Stimulated activated CD8-positive, alpha-beta memory T cell treated with anti-CD3 and anti-CD28 coated beads, Interleukin-15, amount 100 ng/mL, for 24 hours (primary cell): Measurements from ENCODE around the gene GALNT17.

Experiments
- DNase-seq: peaks from one replicate; pipeline ENCODE4 v3.0.0-alpha.2; 2020; ENCODE audit warnings: low read depth

Gene GALNT17

GRCh38 chr7:71132127-71132376 is at the start of gene GALNT17:
Gene GALNT17, plus strand, starts transcription at chr7:71132144.
- no peak for DNase-seq

GRCh38 chr7:71095266-71095860 is 36.6 kb upstream of the GALNT17 start:
- DNase-seq, result no peak

- no peak for DNase-seq
Observed at GRCh38 chr7:71096351-71096750, 35.6 kb upstream of the GALNT17 start.

GRCh38 chr7:71106226-71106625 is 25.7 kb upstream of the GALNT17 start:
- no peak for DNase-seq

- no peak for DNase-seq
Observed at GRCh38 chr7:71112436-71112835, 19.5 kb upstream of the GALNT17 start.

GRCh38 chr7:71120096-71120495 is 11.8 kb upstream of the GALNT17 start:
- no peak for DNase-seq

- no peak for DNase-seq
Observed at GRCh38 chr7:71129126-71129525, 2.8 kb upstream of the GALNT17 start.

- DNase-seq, result no peak
Observed at GRCh38 chr7:71130031-71130679, 1.8 kb upstream of the GALNT17 start.

- no peak for DNase-seq
Observed at GRCh38 chr7:71131256-71132126, 453 bp upstream of the GALNT17 start.

GRCh38 chr7:71132377-71133231 is 660 bp downstream of the GALNT17 start:
- no peak for DNase-seq

- no peak for DNase-seq
Observed at GRCh38 chr7:71133232-71133622, 1.3 kb downstream of the GALNT17 start.

GRCh38 chr7:71133856-71134255 is 1.9 kb downstream of the GALNT17 start:
- no peak for DNase-seq

- no peak for DNase-seq
Observed at GRCh38 chr7:71135116-71135515, 3.2 kb downstream of the GALNT17 start.

GRCh38 chr7:71135663-71136062 is 3.7 kb downstream of the GALNT17 start:
- DNase-seq, result no peak

- DNase-seq, result no peak
Observed at GRCh38 chr7:71137479-71137878, 5.5 kb downstream of the GALNT17 start.

GRCh38 chr7:71140264-71140663 is 8.3 kb downstream of the GALNT17 start:
- no peak for DNase-seq

- no peak for DNase-seq
Observed at GRCh38 chr7:71144963-71145362, 13.0 kb downstream of the GALNT17 start.

GRCh38 chr7:71145906-71146901 is 14.3 kb downstream of the GALNT17 start:
- no peak for DNase-seq

GRCh38 chr7:71148098-71148497 is 16.2 kb downstream of the GALNT17 start:
- no peak for DNase-seq

GRCh38 chr7:71155236-71155635 is 23.3 kb downstream of the GALNT17 start:
- DNase-seq, result no peak

GRCh38 chr7:71157757-71158156 is 25.8 kb downstream of the GALNT17 start:
- DNase-seq, result no peak
